G401.6 (cell line): Measurements from ENCODE around the gene HS6ST3.

ENCODE experiments used
- FAIRE-seq: peaks from 2 replicates; lab custom pipeline; 2012; peaks lifted over from hg19 to GRCh38; lab: Jason Lieb, UNC

The HS6ST3 gene

GRCh38 chr13:96308568-96308967 lies 218.7 kb downstream of the HS6ST3 start:
- no peak for FAIRE-seq

- no peak for FAIRE-seq
These were observed 225.1 kb downstream of the HS6ST3 start for GRCh38 chr13:96314974-96315373.

GRCh38 chr13:96338030-96338429 lies 248.1 kb downstream of the HS6ST3 start:
- no peak for FAIRE-seq

GRCh38 chr13:96342286-96342685 lies 252.4 kb downstream of the HS6ST3 start:
- FAIRE-seq, result no peak

- no peak for FAIRE-seq
These were observed 253.1 kb downstream of the HS6ST3 start for GRCh38 chr13:96342852-96343465.

- no peak for FAIRE-seq
These were observed 257.0 kb downstream of the HS6ST3 start for GRCh38 chr13:96346921-96347320.

- FAIRE-seq, result no peak
These were observed 283.7 kb downstream of the HS6ST3 start for GRCh38 chr13:96373597-96373996.

- FAIRE-seq, result no peak
These were observed 287.9 kb downstream of the HS6ST3 start for GRCh38 chr13:96377835-96378234.

- no peak for FAIRE-seq
These were observed 290.1 kb downstream of the HS6ST3 start for GRCh38 chr13:96379967-96380366.

- no peak for FAIRE-seq
These were observed 291.8 kb downstream of the HS6ST3 start for GRCh38 chr13:96381681-96382080.

- no peak for FAIRE-seq
These were observed 298.7 kb downstream of the HS6ST3 start for GRCh38 chr13:96388598-96388997.

- no peak for FAIRE-seq
These were observed 301.7 kb downstream of the HS6ST3 start for GRCh38 chr13:96391606-96392005.

- FAIRE-seq, result no peak
These were observed 307.9 kb downstream of the HS6ST3 start for GRCh38 chr13:96397807-96398206.

GRCh38 chr13:96398486-96398885 lies 308.6 kb downstream of the HS6ST3 start:
- no peak for FAIRE-seq

GRCh38 chr13:96403241-96403640 lies 313.3 kb downstream of the HS6ST3 start:
- no peak for FAIRE-seq

- FAIRE-seq, result no peak
These were observed 313.7 kb downstream of the HS6ST3 start for GRCh38 chr13:96403651-96404050.

- FAIRE-seq, result no peak
These were observed 326.0 kb downstream of the HS6ST3 start for GRCh38 chr13:96415831-96416385.

- no peak for FAIRE-seq
These were observed 328.2 kb downstream of the HS6ST3 start for GRCh38 chr13:96417939-96418685.

GRCh38 chr13:96421314-96421713 lies 331.4 kb downstream of the HS6ST3 start:
- no peak for FAIRE-seq

- FAIRE-seq, result no peak
These were observed 332.1 kb downstream of the HS6ST3 start for GRCh38 chr13:96422002-96422401.

- FAIRE-seq, result no peak
These were observed 336.3 kb downstream of the HS6ST3 start for GRCh38 chr13:96426167-96426566.

- no peak for FAIRE-seq
These were observed 339.0 kb downstream of the HS6ST3 start for GRCh38 chr13:96428911-96429310.

- no peak for FAIRE-seq
These were observed 341.2 kb downstream of the HS6ST3 start for GRCh38 chr13:96431044-96431581.
